ENCODE measurements around the gene CLIC5. TPM values are rescaled to one million over a fixed set of nuclear protein-coding genes. Genes with fewer than 3 reads are reported as not detected.

CLIC5 gene
- total RNA-seq, 3 donors from 2014 or later = 1.5 to 2.9 (median 1.6) TPM

DNA sequence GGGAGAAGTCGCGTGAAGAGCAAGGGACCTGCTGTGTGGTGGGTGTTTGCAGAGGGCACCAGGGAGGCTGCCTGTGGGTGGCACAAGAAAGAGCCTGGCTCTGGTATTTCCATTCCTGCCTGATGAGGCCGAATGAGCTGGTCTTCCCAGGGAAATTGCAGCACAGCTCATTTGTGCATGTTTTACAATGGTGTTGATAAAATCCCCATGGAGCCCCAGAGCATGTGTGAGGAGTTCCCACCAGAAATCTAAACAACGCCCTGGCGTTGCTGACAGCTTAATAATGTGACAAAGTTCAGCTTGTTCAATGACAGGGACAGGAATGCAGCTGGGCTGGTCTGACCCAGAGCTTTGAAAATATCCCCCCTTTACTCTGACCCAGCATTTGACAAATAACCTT is 135.5 kb downstream of the CLIC5 start:
- Mint-ChIP-seq H3K4me1 (ENCODE audit: low read depth) (no peaks in the 10 kb centered on the region), H3K27me3 (ENCODE audit: low read depth) (no peaks in the 10 kb centered on the region), H3K4me3 (no peak overlapping the region), H3K36me3 (ENCODE audit: insufficient read depth) (no peaks in the 10 kb centered on the region), H3K9me3 (no peaks in the 10 kb centered on the region)
- ATAC-seq (no peak), DNase-seq (no peak)

DNA sequence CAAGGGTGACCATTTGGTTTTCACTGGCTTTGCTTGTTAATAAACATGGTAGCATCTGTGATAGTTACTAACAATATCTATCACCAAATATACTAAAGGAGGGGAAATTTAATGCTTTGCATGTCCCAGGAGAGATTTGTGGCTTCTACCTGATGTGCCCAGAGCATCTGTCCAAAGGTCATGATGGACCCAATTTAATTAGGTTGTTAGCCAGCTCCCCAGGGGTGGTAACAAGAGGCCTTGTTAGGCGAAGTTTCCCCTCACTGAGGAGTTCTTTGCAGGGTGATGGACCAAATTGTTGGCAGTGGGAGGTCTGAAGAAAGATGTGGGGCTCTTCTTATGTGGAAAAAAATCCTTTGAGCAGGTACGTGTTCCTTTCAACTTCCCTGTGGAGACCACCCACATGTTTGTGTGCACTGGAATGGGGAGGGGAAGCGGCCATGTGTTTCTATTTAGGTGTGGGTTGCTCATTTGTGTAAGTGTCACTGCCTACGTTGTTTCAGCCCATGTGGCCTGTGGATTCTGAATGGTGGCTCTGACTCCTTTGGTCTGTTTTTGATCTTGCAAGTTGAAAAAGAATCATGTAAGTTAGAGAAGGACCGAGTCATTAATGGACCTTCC is 137.6 kb downstream of the CLIC5 start:
- H3K36me3 Mint-ChIP-seq (ENCODE audit: insufficient read depth) = no peaks in the 10 kb centered on the region
- ATAC-seq (no peak), DNase-seq (no peak)
- H3K27me3 Mint-ChIP-seq (ENCODE audit: low read depth) = no peaks in the 10 kb centered on the region
- no peaks in the 10 kb centered on the region for H3K9me3 Mint-ChIP-seq
- H3K4me3 Mint-ChIP-seq = no peak overlapping the region
- H3K4me1 Mint-ChIP-seq (ENCODE audit: low read depth) = no peaks in the 10 kb centered on the region

DNA sequence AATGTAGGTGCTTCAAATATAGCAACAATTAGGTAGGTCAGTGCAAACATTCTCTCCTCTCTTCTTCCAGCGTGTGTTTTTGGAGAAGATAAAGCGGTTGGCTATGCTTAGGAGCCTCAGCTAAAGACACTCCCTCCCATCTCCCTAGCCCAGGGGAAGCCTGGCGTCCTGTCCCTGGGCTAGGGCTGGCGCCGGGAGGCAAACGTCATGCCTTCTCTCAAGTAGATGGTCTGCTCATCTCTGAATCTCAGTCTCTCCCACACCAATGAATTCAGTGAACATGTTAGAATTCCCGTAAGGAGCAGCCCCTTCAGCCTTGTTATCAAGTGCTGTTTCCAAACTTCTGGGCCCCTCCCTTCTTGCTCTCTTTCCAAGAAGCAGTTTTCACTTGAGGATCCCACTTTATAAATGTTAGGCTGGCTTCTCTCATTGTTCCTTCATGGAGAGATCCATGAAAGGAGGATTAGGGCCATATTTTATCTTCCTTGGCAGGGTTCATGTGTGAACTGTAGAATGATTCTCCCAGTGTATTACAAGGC is 142.8 kb downstream of the CLIC5 start:
- H3K9me3 Mint-ChIP-seq = no peaks in the 10 kb centered on the region
- no peak overlapping the region for H3K4me3 Mint-ChIP-seq
- no peak for DNase-seq
- peaks cover 11% of the 10 kb centered on the region for H3K27me3 Mint-ChIP-seq (ENCODE audit: low read depth)
- no peak for ATAC-seq
- no peaks in the 10 kb centered on the region for H3K36me3 Mint-ChIP-seq (ENCODE audit: insufficient read depth)
- no peaks in the 10 kb centered on the region for H3K4me1 Mint-ChIP-seq (ENCODE audit: low read depth)

DNA sequence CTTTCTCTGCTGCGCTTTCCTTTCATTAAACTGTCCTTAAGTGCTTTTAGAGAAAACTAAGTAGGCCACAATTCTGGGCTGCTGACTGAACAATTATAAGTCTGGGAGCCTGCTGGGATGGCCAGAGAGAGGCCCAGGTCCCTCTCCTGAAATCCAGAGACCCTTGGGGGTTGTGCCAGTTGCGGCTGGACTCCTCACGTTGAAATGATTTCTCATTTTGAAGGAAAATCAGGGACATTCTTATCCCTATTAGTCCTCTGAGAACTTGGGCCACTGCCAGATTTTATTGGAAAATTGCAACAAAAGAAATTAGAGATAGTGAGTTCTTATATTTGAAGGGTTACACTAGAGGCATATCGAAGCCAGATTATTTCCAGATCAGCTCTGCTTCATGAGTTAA is 145.1 kb downstream of the CLIC5 start:
- Mint-ChIP-seq H3K4me3 (no peak overlapping the region), H3K27me3 (ENCODE audit: low read depth) (peaks cover 16% of the 10 kb centered on the region), H3K9me3 (no peaks in the 10 kb centered on the region)

DNA sequence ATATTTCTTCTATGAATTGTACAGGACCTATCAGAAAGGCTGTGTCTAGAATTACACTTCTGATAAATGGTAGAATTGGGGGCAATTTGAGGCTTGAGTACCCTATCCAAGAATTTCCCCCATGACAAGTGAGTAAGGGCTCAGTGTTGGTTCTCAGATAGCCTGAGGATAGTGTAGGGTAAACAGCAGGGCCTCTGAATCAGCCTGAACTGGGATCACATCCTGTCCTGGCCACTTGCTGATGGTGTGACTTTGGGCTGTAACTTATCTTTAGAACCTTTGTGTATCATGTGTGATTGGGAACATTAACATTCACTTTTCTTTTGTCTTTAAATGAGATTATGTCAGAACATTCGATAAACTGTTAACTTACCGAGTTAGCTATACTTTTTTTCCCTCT is 151.0 kb downstream of the CLIC5 start:
- peaks cover 14% of the 10 kb centered on the region for H3K27me3 Mint-ChIP-seq (ENCODE audit: low read depth)

More for the DNA sequence above, 145.1 kb downstream of the CLIC5 start:
- no peak for ATAC-seq
- Mint-ChIP-seq H3K36me3 (ENCODE audit: insufficient read depth) (no peaks in the 10 kb centered on the region), H3K4me1 (ENCODE audit: low read depth) (no peaks in the 10 kb centered on the region)
- no peak for DNase-seq

DNA sequence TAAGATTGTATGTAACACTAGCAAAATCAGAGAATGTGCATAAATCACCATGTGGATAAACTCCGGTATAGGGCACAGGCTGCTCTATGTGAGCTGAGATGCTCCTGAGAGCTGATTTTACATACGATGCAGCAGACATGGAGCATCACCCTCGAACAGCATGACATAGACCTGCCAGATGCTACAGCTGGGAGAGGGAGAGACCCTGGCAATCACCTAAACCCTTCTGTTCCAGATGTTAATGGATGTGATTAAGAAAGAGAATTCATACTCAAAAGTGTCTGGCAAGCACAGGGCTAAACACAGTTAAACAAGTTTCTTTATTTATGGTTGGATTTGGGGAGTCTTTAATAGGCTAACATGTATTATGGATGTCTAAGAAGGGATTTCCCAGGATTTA is 157.0 kb downstream of the CLIC5 start:
- Mint-ChIP-seq H3K4me3 (no peak overlapping the region), H3K4me1 (ENCODE audit: low read depth) (no peaks in the 10 kb centered on the region), H3K27me3 (ENCODE audit: low read depth) (peaks cover 10% of the 10 kb centered on the region), H3K36me3 (ENCODE audit: insufficient read depth) (no peaks in the 10 kb centered on the region), H3K9me3 (no peaks in the 10 kb centered on the region)
- ATAC-seq = no peak
- no peak for DNase-seq

More for the DNA sequence above, 151.0 kb downstream of the CLIC5 start:
- H3K36me3 Mint-ChIP-seq (ENCODE audit: insufficient read depth) = no peaks in the 10 kb centered on the region
- H3K4me1 Mint-ChIP-seq (ENCODE audit: low read depth) = no peaks in the 10 kb centered on the region
- DNase-seq (no peak), ATAC-seq (no peak)
- H3K4me3 Mint-ChIP-seq = no peak overlapping the region
- no peaks in the 10 kb centered on the region for H3K9me3 Mint-ChIP-seq

DNA sequence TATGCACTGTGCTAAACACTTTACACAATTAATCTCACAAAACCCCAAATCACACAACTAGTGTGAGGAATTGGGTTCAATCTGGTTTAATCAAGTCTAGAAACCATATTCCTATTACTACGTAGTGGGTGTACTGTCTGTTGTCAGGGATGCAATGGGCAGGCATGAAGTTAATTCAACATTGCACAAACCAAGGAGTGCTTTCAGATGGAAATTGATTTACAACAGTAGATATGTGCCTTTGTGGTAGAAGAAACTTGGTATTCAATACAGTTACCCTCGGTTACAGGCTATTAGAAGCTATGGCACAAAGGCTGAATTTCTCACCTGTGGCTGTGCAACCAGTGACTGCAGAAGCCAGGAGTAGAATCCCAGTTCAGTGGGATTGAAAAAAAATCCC is 157.8 kb downstream of the CLIC5 start:
- Mint-ChIP-seq H3K4me3 (no peak overlapping the region), H3K9me3 (no peaks in the 10 kb centered on the region), H3K27me3 (ENCODE audit: low read depth) (peaks cover 15% of the 10 kb centered on the region), H3K36me3 (ENCODE audit: insufficient read depth) (no peaks in the 10 kb centered on the region), H3K4me1 (ENCODE audit: low read depth) (no peaks in the 10 kb centered on the region)
- ATAC-seq = no peak
- DNase-seq = no peak

DNA sequence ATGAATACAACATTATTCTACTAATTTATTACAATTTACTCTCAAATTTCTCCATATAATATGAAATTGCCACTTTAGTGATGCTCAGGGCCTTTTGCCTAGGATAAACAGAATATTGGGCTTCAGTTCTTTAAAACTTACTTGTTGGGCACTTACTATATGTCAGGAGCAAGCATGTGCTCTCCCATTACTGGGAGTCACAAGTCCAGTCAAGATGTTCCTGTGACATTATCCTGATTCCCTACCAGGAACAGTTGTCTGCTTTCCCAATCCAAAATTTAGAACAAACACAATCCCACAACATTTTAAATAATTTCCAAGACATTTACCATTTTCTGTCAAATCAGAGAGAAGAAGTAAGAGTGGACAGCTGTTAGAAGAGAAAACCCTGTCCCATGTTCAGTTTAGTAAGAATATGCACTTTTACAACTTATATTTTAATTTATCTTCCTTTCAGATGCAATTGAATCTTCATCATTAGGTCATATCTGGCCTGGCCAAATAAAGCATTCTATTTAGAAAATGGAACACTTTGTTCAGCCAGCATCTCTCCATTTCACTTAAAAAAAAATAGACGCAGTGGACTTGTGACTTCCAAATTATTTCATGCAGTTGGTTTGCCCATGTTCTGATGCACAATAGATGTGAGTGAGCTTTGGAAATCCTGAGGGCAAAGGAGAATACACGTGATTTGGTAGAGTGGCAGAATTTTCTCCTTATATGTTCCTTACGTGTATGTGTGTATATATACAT is 159.8 kb downstream of the CLIC5 start:
- H3K4me3 Mint-ChIP-seq = no peak overlapping the region
- peaks cover 19% of the 10 kb centered on the region for H3K27me3 Mint-ChIP-seq (ENCODE audit: low read depth)
- DNase-seq (no peak), ATAC-seq (no peak)
- H3K4me1 Mint-ChIP-seq (ENCODE audit: low read depth) = no peaks in the 10 kb centered on the region
- no peaks in the 10 kb centered on the region for H3K9me3 Mint-ChIP-seq
- no peaks in the 10 kb centered on the region for H3K36me3 Mint-ChIP-seq (ENCODE audit: insufficient read depth)

DNA sequence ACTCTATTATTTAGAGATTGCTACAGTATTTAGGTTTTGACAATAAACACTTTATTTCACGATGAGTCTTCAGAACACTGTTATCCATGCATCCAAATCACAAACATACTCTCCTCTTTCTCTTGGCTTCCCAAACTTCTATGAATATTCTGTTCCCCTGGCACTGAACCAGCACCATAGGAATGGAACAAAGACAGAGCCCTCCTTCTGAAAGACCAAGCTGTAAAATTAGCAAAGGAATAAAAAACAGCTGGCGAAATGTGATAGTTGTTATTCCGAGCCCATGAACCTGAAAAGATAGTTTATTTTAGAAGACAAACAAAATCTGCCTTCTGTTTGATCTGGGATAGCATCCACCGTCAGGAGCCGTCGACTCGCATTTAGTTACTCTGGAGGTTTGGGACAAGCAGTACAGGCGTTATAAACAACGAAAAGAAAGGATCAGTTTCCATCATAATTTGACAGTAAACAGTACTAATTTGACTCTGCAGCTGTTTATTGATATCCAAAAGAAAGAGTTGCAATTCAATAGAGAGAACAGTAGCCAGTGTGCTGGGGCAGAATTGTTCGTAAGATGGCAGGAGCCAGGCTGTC is 161.4 kb downstream of the CLIC5 start:
- H3K9me3 Mint-ChIP-seq = no peaks in the 10 kb centered on the region
- DNase-seq (no peak), ATAC-seq (no peak)
- peaks cover 20% of the 10 kb centered on the region for H3K27me3 Mint-ChIP-seq (ENCODE audit: low read depth)
- H3K4me1 Mint-ChIP-seq (ENCODE audit: low read depth) = no peaks in the 10 kb centered on the region
- no peaks in the 10 kb centered on the region for H3K36me3 Mint-ChIP-seq (ENCODE audit: insufficient read depth)
- no peak overlapping the region for H3K4me3 Mint-ChIP-seq

DNA sequence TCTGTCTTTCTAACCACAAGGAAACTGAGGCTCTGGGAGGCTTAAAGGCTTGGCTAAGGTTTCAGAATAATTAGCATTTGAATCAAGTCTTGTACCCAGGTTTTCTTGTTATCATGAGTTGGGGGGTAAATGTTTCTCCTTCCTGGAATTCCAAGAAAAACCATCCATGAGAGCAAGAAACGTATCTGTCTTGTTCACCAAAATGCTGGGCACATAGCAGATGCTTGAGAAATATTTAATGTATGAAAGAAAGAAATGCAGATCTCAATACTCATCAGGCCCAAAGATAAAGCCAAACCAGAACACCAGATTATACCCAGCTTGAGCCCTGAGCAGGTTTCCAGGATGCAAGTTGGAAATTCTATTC is 164.6 kb downstream of the CLIC5 start:
- Mint-ChIP-seq H3K4me1 (ENCODE audit: low read depth) (no peaks in the 10 kb centered on the region), H3K36me3 (ENCODE audit: insufficient read depth) (no peaks in the 10 kb centered on the region), H3K4me3 (no peak overlapping the region), H3K9me3 (no peaks in the 10 kb centered on the region), H3K27me3 (ENCODE audit: low read depth) (peaks cover 20% of the 10 kb centered on the region)
- DNase-seq (no peak), ATAC-seq (no peak)

DNA sequence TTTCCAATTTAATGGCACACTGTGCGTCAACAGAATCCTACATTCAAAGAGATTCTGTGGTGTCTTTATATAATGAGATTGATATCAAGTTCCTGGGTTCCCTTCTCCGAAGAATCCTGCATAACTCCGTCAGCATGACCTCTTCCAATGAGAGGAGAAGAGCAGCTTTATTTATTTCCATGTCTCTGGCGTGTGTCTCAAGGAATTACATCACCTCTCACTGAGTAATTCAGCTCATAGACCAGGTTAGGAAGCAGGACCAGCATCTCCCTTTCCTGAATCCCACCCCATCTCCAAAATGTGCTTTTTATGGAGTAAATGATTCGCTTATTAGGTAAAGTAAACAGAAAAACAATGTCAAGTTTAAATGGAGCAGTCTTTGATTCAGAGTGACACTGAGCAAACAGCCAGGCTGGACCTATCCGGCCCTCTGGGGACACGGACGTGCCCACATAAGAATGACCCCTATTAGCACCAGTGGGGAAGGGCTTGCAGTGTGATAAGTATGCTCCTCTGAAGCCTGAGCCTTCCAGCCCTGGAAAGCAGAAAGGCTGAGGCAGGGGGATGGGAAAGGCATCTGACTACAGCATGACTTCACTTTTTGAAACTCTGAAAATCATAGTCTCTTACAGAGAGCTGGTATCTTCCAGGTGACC is 165.2 kb downstream of the CLIC5 start:
- no peak for DNase-seq
- H3K27me3 Mint-ChIP-seq (ENCODE audit: low read depth) = peaks cover 20% of the 10 kb centered on the region
- ATAC-seq = no peak
- H3K4me1 Mint-ChIP-seq (ENCODE audit: low read depth) = no peaks in the 10 kb centered on the region
- H3K36me3 Mint-ChIP-seq (ENCODE audit: insufficient read depth) = no peaks in the 10 kb centered on the region
- H3K4me3 Mint-ChIP-seq = no peak overlapping the region
- H3K9me3 Mint-ChIP-seq = no peaks in the 10 kb centered on the region

DNA sequence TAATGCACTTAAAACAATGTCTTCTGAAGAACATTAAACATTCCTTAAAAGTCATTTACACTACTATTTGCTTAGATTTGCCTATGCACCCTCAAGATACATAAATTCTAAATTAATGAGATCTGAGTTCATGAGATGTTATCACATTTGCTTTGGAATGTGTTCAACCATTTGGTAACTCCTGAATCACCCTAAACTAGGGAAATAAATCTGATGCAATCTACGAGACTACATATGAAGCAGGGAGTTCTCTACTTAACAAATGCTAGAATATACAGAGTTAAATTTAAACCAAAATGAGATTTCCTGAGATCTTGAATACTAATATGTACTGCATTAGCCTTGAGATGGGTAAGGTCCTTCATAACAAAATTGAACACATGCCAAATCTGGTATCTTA is 170.1 kb downstream of the CLIC5 start:
- DNase-seq (no peak), ATAC-seq (no peak)
- Mint-ChIP-seq H3K27me3 (ENCODE audit: low read depth) (peaks cover 3% of the 10 kb centered on the region), H3K4me1 (ENCODE audit: low read depth) (no peaks in the 10 kb centered on the region), H3K36me3 (ENCODE audit: insufficient read depth) (no peaks in the 10 kb centered on the region), H3K9me3 (no peaks in the 10 kb centered on the region), H3K4me3 (no peak overlapping the region)

DNA sequence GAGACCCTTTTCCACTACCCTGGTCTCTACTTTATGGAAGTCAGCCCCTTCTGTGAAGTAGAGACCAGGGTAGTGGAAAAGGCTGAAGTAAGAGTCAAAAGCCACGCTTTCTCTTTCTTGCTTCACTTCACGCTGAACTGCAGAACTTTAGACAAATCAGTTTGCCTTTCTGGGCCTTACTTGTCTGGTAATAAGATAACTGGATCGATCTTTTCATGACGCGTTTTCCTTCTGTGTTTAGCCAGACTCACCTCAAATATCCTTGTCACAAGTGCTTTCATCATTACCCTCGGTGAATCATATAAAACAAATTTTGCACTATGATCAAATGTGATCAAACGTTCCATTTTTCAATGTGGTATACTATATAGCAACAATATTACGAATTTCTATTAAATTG is 170.7 kb downstream of the CLIC5 start:
- no peaks in the 10 kb centered on the region for H3K4me1 Mint-ChIP-seq (ENCODE audit: low read depth)
- H3K4me3 Mint-ChIP-seq = no peak overlapping the region
- H3K27me3 Mint-ChIP-seq (ENCODE audit: low read depth) = peaks cover 1% of the 10 kb centered on the region
- ATAC-seq = no peak
- DNase-seq = no peak
- H3K9me3 Mint-ChIP-seq = no peaks in the 10 kb centered on the region
- H3K36me3 Mint-ChIP-seq (ENCODE audit: insufficient read depth) = no peaks in the 10 kb centered on the region

DNA sequence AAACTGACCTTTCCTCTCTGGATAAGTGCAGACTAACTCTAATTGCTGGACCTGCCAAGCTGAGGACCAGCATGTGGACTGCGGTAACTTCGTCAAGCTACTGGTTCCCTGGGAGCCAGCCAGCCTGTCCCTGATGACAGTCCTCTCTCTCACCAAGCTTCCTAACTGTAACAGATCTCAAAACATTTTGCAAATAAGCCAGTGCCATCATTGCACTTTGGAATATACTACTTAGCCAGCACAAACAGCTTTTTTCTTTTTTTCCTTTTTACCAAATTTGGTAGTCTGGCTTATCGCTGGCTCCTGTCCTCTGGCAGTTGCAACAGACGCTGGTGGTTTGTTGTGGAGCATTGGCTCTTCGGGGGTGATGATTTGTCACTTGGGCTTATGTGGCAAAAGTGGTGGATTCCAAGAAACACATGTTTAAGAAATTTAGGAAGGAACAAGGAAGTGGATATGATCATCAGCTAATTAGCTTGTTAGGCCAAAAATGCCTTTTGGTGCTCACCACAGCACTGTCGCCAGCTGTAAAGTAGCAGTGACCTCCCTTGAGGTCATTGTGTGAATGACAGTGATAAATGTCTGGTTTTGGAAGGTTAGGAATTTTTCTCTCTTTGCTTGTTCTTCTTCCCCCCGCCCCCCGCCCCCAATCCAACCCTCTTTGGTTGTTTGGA is 171.7 kb downstream of the CLIC5 start:
- ATAC-seq (no peak), DNase-seq (no peak)
- no peaks in the 10 kb centered on the region for H3K9me3 Mint-ChIP-seq
- H3K4me1 Mint-ChIP-seq (ENCODE audit: low read depth) = no peaks in the 10 kb centered on the region
- H3K27me3 Mint-ChIP-seq (ENCODE audit: low read depth) = no peaks in the 10 kb centered on the region
- no peak overlapping the region for H3K4me3 Mint-ChIP-seq
- no peaks in the 10 kb centered on the region for H3K36me3 Mint-ChIP-seq (ENCODE audit: insufficient read depth)
